Urothelium cell line (cell line): ENCODE results near the gene DMGDH.
"Not testable (repeated sequence)": the region's sequence is repeated elsewhere in the genome, so short reads cannot be mapped to it uniquely, and the experiment has no call there.

Source experiments
- DNase-seq: peaks from one replicate; pipeline ENCODE4 v3.0.0; 2011; ENCODE audit warnings: low spot score, mixed read lengths
- FAIRE-seq: peaks from 2 replicates; lab custom pipeline; 2011; peaks lifted over from hg19 to GRCh38; lab: Jason Lieb, UNC

Gene DMGDH

GRCh38 chr5:79020861-79021561 is 48.5 kb downstream of the DMGDH start:
- peak; percentile 64 for DNase-seq
- peak; percentile 61 for FAIRE-seq

GRCh38 chr5:79014631-79015030 is 54.8 kb downstream of the DMGDH start:
- DNase-seq: no peak
- FAIRE-seq: no peak

DNA sequence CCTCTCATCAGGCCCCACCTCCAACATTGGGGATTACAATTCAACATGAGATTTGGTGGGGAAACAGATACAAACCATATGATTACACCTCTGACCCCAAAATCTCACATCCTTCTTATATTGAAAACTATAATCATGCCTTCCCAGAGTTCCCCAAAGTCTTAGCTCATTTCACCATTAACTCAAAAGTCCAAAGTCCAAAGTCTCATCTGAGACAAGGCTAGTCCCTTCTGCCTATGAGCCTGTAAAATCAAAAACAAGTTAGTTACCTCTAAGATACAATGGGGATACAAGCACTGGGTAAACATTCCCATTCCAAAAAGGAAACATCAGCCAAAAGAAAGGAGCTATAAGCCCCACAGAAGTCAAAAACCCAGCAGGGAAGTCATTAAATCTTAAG is 57.6 kb downstream of the DMGDH start:
- FAIRE-seq (no peak), DNase-seq (no peak)

GRCh38 chr5:79011219-79011836 is 58.1 kb downstream of the DMGDH start:
- DNase-seq: no peak
- FAIRE-seq: no peak

DNA sequence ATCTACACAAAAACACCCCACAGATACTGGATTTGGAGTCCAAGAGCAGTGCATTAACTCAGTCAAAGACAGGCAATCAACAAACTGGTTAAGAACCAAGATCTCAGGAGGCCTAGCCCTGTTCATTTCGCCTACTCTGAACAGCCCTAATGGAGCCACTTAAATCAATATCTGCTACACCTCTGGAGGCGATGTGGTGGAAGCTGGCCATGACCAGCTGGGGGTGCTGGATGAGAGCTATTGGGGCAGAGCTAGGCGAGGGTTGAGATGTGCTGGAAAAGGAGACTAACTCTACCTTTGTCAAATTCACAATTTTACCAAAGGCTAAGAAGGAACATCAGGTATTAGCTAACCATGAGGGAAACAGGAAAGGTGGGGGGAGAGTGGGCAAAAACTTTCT is 61.1 kb downstream of the DMGDH start:
- DNase-seq: no peak
- no peak for FAIRE-seq

GRCh38 chr5:79007872-79008271 is 61.6 kb downstream of the DMGDH start:
- FAIRE-seq: no peak
- no peak for DNase-seq

GRCh38 chr5:79005936-79006631 is 63.4 kb downstream of the DMGDH start:
- FAIRE-seq: no peak
- no peak for DNase-seq

GRCh38 chr5:79005151-79005550 is 64.3 kb downstream of the DMGDH start:
- no peak for FAIRE-seq

DNA sequence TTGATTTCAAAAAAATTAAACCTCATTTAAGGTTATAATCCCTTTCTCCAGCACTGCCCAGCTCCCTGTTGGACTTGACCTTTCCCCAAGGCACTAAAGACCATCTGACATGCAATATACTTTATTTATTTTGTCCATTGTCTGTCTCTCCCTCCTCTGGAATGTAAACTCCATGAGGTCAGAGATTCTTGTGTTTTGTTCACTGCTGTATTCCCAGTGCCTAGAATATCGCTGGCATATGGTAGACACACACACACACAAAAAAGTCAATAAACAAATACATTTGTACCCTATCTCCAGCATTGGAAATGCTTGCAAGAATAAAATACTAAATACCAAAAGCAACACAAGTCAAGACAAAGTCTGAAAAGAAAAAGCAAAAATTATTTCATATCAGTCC is 67.1 kb downstream of the DMGDH start:
- no peak for DNase-seq

More at GRCh38 chr5:79005151-79005550, 64.3 kb downstream of the DMGDH start:
- DNase-seq: no peak

DNA sequence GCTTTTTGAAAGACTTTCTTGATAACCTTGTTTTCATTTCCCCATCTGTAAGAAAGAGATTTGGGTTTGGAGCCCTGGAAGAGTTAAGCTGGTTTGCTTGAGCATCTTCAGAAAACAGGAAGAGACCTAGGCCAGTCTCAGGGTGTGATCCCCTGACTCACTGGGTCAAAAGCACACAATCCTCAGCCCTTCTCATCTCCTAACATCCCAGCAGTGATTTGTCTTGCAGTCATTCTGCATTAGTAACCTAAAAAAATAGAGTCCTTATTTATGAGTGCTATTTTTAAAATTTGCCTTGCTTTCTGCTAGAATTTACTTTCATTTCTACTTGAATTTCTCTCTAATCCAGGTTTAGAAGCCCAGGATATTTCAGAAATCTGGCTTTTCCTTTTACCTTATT is 68.0 kb downstream of the DMGDH start:
- DNase-seq: no peak
- FAIRE-seq: no peak

More for the DNA sequence above, 67.1 kb downstream of the DMGDH start:
- no peak for FAIRE-seq

- FAIRE-seq (no peak), DNase-seq (no peak)
Observed at GRCh38 chr5:78997090-78997489, 72.4 kb downstream of the DMGDH start.

- FAIRE-seq (no peak), DNase-seq (no peak)
Observed at GRCh38 chr5:78995521-78996007, 73.9 kb downstream of the DMGDH start.

DNA sequence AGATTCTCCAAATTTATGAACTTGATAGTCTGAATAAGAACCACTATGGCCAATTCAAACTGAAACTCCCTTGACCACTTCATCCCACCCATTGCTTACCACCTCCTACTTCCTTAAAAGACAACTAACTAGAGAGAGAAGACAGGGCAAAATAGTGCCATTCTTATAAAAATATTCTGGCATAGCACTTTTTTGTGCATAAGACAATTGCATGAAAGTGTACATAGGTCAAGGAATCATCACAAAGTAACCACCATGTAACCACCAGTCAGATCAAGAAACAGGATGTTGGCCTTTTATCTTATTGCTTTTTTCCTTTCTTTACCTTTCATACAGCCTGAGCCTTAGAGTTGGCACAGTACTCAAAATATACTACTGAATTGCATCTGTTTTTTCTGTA is 76.3 kb downstream of the DMGDH start:
- FAIRE-seq: no peak

GRCh38 chr5:78992146-78992545 is 77.3 kb downstream of the DMGDH start:
- DNase-seq: no peak
- FAIRE-seq: no peak

More for the DNA sequence above, 76.3 kb downstream of the DMGDH start:
- no peak for DNase-seq

- DNase-seq (no peak), FAIRE-seq (no peak)
Observed at GRCh38 chr5:78989080-78989479, 80.4 kb downstream of the DMGDH start.

DNA sequence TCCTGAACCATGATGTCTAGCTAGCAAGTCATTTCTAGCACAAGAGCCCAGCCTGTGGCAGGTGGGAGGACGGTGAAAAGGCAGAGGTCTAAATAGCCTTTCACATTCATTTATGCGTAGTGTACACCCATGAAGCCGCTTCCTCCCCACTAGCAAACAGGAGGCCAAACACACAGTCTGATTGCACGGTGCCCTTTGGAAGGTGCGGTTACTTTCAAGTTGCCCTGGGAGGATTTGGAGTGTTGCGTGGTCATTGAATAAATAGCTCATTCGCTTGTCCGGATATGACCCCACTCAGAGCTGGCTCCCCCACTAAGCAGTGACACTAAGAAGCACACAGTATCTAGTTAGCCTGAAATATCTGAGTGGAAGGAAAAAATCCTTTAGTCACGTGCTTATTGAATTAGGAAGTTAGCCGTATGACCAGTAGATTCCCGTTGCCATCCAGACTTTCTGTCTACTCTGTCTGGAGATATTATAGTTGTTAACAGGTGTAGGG is 83.7 kb downstream of the DMGDH start:
- FAIRE-seq (no peak), DNase-seq (no peak)

DNA sequence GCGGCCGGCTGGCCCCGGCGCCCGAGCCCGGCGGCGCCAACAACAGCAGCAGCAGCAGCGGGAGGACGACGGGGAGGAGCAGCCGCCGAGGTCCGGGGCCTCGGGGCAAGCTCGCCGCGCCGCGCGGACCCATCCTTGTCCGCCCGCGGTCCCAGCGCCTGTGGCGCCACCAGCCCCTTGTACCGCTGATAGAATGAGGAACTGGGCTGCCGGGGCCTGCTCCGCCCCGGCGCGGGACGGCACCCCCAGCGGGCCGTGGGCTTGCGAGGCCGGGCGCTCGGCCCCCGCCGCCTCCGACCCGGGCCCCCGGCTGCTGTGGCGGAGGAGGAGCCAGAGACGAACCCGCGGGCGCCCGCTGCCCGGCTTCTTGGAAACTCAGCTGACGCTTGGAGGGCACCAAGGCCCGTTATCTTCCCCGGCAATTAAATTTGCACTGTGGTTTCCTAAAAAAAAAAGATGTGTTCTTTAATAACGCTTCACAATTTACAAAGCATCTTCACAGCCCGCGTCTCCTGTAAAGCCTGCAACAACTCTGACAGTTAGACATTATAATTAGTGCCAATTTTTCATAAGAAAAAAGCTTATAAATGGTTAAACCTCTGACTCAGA is 84.3 kb downstream of the DMGDH start, which contains the start of gene ARSB:
Gene ARSB (minus strand): TSS at position 195 of the 609 bp plus-strand sequence. CDS start 62 bp downstream, at position 133.
- peak; percentile 61 for DNase-seq
- FAIRE-seq: no peak

- no peak for FAIRE-seq
- DNase-seq: peak; percentile 93
Observed at GRCh38 chr5:78984439-78985115, 84.9 kb downstream of the DMGDH start.

DNA sequence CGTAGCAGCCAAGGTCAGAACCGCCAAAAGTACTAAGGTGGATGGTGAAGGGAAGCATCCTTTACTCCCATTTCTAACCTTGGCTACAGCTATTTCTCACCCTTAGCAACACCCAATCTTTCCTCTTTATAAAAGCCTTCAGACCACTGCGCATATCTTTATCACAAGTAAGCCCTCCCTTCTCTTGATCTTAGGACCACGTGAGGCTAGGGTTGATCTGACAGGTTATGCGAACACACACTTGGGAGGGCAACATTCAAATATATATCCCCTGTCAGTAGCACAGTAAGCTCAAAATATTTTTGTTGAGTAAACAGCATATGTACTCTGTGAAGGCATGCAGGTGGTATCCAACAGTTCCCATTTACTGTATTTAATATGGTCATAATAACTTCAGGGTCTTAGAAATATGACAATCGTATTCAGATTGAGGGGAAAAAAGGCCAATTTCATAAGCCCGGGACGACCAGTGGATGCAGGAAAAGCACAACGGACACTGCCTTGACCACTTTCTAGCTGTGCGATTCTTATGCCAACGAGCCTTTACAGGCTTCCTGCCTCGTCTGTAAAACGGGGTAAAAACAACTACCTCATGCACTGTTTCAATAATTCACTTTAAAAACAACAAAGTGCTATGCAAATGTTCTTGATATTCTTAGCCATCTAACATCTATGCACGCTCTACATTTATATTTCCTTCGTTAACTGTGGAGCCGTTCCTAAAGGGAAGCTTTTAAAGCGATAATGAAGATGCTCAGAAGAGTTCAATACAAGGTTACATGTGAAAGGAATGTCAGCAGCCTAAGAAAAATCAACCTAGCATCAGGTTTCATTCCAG is 85.7 kb downstream of the DMGDH start:
- DNase-seq: no peak
- no peak for FAIRE-seq

- not testable (repeated sequence) for DNase-seq, FAIRE-seq
Observed at GRCh38 chr5:78983194-78983593, 86.3 kb downstream of the DMGDH start.
